Activated naive CD4-positive, alpha-beta T cell treated with anti-CD3 and anti-CD28 coated beads for 36 hours (primary cell): ENCODE data around the gene TMSB4X. TPM values are rescaled to one million over a fixed set of nuclear protein-coding genes. Genes with fewer than 3 reads are reported as not detected.
"Not testable (repeated sequence)": the region's sequence is repeated elsewhere in the genome, so short reads cannot be mapped to it uniquely, and the experiment has no call there.

Experiments
- CTCF ChIA-PET: fragments of 350-600 bp; sonication (Branson Sonifier 250); formaldehyde crosslinking; loops from one replicate; lab custom pipeline; 2021; ENCODE audit warnings: antibody characterized with exemption; lab: Charles Lee
- DNase-seq: peaks from one replicate; pipeline ENCODE4 v3.0.0-alpha.2; 2020
- H3K27ac Mint-ChIP-seq: one replicate; pipeline ENCODE4 v1.8.0; 2021; ENCODE audit warnings: mild to moderate bottlenecking, mixed read lengths
- H3K27me3 Mint-ChIP-seq: one replicate; pipeline ENCODE4 v1.8.0; 2021; ENCODE audit warnings: low read depth, mixed read lengths
- H3K36me3 Mint-ChIP-seq: one replicate; pipeline ENCODE4 v1.8.0; 2021; ENCODE audit warnings: low read depth, mixed read lengths
- H3K4me1 Mint-ChIP-seq: one replicate; pipeline ENCODE4 v1.8.0; 2021; ENCODE audit warnings: low read depth, mixed read lengths
- H3K4me3 Mint-ChIP-seq: one replicate; pipeline ENCODE4 v1.8.0; 2021; ENCODE audit warnings: mild to moderate bottlenecking, moderate library complexity, mixed read lengths
- H3K9me3 Mint-ChIP-seq: one replicate; pipeline ENCODE4 v1.8.0; 2021; ENCODE audit warnings: mixed read lengths
- intact Hi-C: fragments of 100-400 bp; cut with micrococcal nuclease; formaldehyde crosslinking; loops from one replicate; pipeline ENCODE4 v1.15.1; 2023
- total RNA-seq, 2 experiments: library from RNA; stranded (reverse); gene quantifications; one replicate each; pipeline ENCODE4 v1.2.3, GENCODE V29; 2021

The TMSB4X gene
- total RNA-seq, 2 experiments from 2014 or later: 5,535 to 5,691 TPM

GRCh38 chrX:13014111-13015096 lies 39.5 kb downstream of the TMSB4X start:
- Mint-ChIP-seq H3K36me3 (no peaks in the 10 kb centered on the region), H3K27me3 (no peaks in the 10 kb centered on the region), H3K4me3 (no peak overlapping the region), H3K27ac (peak overlapping the region; percentile 78), H3K9me3 (no peaks in the 10 kb centered on the region), H3K4me1 (peaks cover 65% of the 10 kb centered on the region)
- intact Hi-C loops: no loop called here
- DNase-seq: no peak
- CTCF ChIA-PET: interaction anchor here (0.6 to 1.6 kb wide), 5 partner anchors 9 to 727 kb away, joined by 3 to 5 read pairs (median 3); no protein-coding TSS in a partner anchor

GRCh38 chrX:13015536-13016236 lies 40.8 kb downstream of the TMSB4X start:
- H3K36me3 Mint-ChIP-seq: no peaks in the 10 kb centered on the region
- no peaks in the 10 kb centered on the region for H3K9me3 Mint-ChIP-seq
- H3K27ac Mint-ChIP-seq: no peak overlapping the region
- CTCF ChIA-PET: no interaction called here
- intact Hi-C loops: no loop called here
- no peaks in the 10 kb centered on the region for H3K27me3 Mint-ChIP-seq
- DNase-seq: no peak
- H3K4me1 Mint-ChIP-seq: peaks cover 59% of the 10 kb centered on the region
- H3K4me3 Mint-ChIP-seq: no peak overlapping the region

GRCh38 chrX:13016731-13017130 lies 41.8 kb downstream of the TMSB4X start:
- intact Hi-C loops, H3K4me3 Mint-ChIP-seq, H3K9me3 Mint-ChIP-seq, H3K36me3 Mint-ChIP-seq, DNase-seq, H3K27ac Mint-ChIP-seq, CTCF ChIA-PET, H3K27me3 Mint-ChIP-seq: not testable (repeated sequence)
- H3K4me1 Mint-ChIP-seq: peaks cover 56% of the 10 kb centered on the region

GRCh38 chrX:13022926-13023325 lies 48.0 kb downstream of the TMSB4X start:
- CTCF ChIA-PET: interaction anchor here (0.7 to 1.3 kb wide), 3 partner anchors 20 to 64 kb away, joined by 3 to 4 read pairs (median 3); no protein-coding TSS in a partner anchor
- Mint-ChIP-seq H3K9me3 (no peaks in the 10 kb centered on the region), H3K36me3 (no peaks in the 10 kb centered on the region), H3K4me1 (peaks cover 52% of the 10 kb centered on the region), H3K27me3 (no peaks in the 10 kb centered on the region), H3K4me3 (peak overlapping the region; percentile 29), H3K27ac (peak overlapping the region; percentile 13)
- intact Hi-C loops: no loop called here
- no peak for DNase-seq

- intact Hi-C loops: no loop called here
- no peaks in the 10 kb centered on the region for H3K9me3 Mint-ChIP-seq
- CTCF ChIA-PET: interaction anchor here (1.2 to 1.3 kb wide), 2 partner anchors 19 to 28 kb away, joined by 3 to 4 read pairs; no protein-coding TSS in a partner anchor
- H3K27ac Mint-ChIP-seq: no peak overlapping the region
- peaks cover 58% of the 10 kb centered on the region for H3K4me1 Mint-ChIP-seq
- H3K4me3 Mint-ChIP-seq: no peak overlapping the region
- H3K36me3 Mint-ChIP-seq: no peaks in the 10 kb centered on the region
- H3K27me3 Mint-ChIP-seq: no peaks in the 10 kb centered on the region
- no peak for DNase-seq
These were observed 48.7 kb downstream of the TMSB4X start for GRCh38 chrX:13023567-13023966.

GRCh38 chrX:13023979-13024378 lies 49.1 kb downstream of the TMSB4X start:
- Mint-ChIP-seq H3K36me3 (no peaks in the 10 kb centered on the region), H3K4me3 (no peak overlapping the region), H3K4me1 (peaks cover 59% of the 10 kb centered on the region), H3K9me3 (no peaks in the 10 kb centered on the region), H3K27ac (no peak overlapping the region), H3K27me3 (no peaks in the 10 kb centered on the region)
- no peak for DNase-seq
- CTCF ChIA-PET: interaction anchor here (1.1 kb wide), 1 partner anchor 22 kb away, joined by 3 read pairs; no protein-coding TSS in a partner anchor
- intact Hi-C loops: no loop called here

GRCh38 chrX:13024986-13025385 lies 50.1 kb downstream of the TMSB4X start:
- Mint-ChIP-seq H3K27me3 (no peaks in the 10 kb centered on the region), H3K36me3 (no peaks in the 10 kb centered on the region), H3K27ac (peak overlapping the region; percentile 87), H3K4me1 (peaks cover 69% of the 10 kb centered on the region), H3K9me3 (no peaks in the 10 kb centered on the region), H3K4me3 (no peak overlapping the region)
- DNase-seq: no peak
- intact Hi-C loops: no loop called here
- CTCF ChIA-PET: interaction anchor here (0.6 to 1.1 kb wide), 2 partner anchors 19 to 23 kb away, joined by 3 read pairs; no protein-coding TSS in a partner anchor

Other genes with a start within 250 kb of the TMSB4X start
- 100 to 1,000 TPM; 171 to 180 TPM for gene PRPS2, start 183.7 kb upstream of the TMSB4X start, total RNA-seq
- gene TLR7, start 108.0 kb upstream of the TMSB4X start, total RNA-seq: under 1 TPM; 0.07 to 0.21 TPM
- gene TLR8, start 68.5 kb upstream of the TMSB4X start, total RNA-seq: not detected
- not detected for gene FAM9C, start 69.5 kb downstream of the TMSB4X start, total RNA-seq